Measurements from ENCODE around the gene UAP1L1. TPM values are rescaled to one million over a fixed set of nuclear protein-coding genes. Genes with fewer than 3 reads are reported as not detected.

The UAP1L1 gene
- total and polyA plus RNA-seq, 9 of the 15 experiments (the other 6 are each of a cell fraction or from before 2014, with no cell fraction given): 0.20 to 8.6 (median 3.7) TPM

DNA sequence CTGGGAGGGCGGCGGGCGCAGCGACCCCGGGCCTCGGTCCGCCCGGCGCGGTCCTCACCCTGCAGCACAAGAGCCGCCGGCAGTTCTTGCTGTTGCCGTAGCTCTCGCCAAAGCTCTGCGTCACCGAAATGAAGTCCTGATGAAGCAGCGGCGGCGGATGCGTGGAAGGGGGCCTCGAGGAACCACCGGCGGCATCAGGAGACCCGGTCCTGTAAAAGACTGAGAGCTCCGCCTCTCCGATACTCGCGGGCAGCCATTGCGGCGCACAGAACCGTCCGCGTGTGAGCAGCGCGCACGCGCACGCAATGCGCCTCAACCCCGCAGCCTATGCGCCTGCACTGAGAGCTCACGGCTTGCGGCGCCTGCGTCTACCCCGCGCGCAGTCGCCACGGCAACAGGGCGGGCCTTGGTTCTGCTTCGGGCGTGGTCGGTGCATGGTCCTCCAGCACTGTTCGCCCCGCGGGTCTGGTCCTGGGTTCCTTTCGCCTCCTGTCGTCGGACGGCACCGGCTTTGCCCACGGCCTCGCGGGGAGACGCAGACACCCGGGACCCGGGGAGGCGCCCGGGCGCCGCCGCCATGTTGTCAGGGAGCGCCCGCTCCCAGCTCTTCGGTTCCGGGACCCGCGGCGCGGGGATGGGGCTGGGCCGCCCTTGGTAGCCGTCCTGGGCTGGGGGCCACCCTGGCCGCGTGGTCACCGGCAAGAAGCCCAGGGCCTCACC is 52.3 kb downstream of the UAP1L1 start (continued):
- no peak for TF ChIP-seq ZNF75A (CRISPR knock-in tag; IDR thresholded peaks at IDR 0.05)
- peak in 1 of 3 experiments; percentile 20; a peak in 2 of 6 replicates for TF ChIP-seq CTCF (IDR thresholded peaks at IDR 0.05 in 2 of 3, conservative IDR thresholded peaks at IDR 0.05 in 1 of 3; ENCODE audit: insufficient read depth in 2 of 3, low read depth in 1 of 3, low read length in 3 of 3)
- peak; percentile 79 for TF ChIP-seq SP1 (CRISPR knock-in tag; IDR thresholded peaks at IDR 0.05)
- peak in 1 of 2 experiments; percentile 91; a peak in 1 of 4 replicates for TF ChIP-seq CSDE1 (IDR thresholded peaks at IDR 0.05)
- no peak for TF ChIP-seq TFAM (CRISPR knock-in tag; conservative IDR thresholded peaks at IDR 0.05)
- TF ChIP-seq POLR3G (IDR thresholded peaks at IDR 0.05; ENCODE audit: extremely low read depth, insufficient read length, insufficient replicate concordance): no peak
- TF ChIP-seq L3MBTL2 (IDR thresholded peaks at IDR 0.05): peak; percentile 67; the same call in 1 of the 2 replicates
- TF ChIP-seq, protein P1, sequence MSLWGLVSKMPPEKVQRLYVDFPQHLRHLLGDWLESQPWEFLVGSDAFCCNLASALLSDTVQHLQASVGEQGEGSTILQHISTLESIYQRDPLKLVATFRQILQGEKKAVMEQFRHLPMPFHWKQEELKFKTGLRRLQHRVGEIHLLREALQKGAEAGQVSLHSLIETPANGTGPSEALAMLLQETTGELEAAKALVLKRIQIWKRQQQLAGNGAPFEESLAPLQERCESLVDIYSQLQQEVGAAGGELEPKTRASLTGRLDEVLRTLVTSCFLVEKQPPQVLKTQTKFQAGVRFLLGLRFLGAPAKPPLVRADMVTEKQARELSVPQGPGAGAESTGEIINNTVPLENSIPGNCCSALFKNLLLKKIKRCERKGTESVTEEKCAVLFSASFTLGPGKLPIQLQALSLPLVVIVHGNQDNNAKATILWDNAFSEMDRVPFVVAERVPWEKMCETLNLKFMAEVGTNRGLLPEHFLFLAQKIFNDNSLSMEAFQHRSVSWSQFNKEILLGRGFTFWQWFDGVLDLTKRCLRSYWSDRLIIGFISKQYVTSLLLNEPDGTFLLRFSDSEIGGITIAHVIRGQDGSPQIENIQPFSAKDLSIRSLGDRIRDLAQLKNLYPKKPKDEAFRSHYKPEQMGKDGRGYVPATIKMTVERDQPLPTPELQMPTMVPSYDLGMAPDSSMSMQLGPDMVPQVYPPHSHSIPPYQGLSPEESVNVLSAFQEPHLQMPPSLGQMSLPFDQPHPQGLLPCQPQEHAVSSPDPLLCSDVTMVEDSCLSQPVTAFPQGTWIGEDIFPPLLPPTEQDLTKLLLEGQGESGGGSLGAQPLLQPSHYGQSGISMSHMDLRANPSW (CRISPR knock-in tag; IDR thresholded peaks at IDR 0.05): no peak
- no peak for TF ChIP-seq SMAD2 (IDR thresholded peaks at IDR 0.05; ENCODE audit: low read depth, low read length)
- peak; percentile 53; the same call in 1 of the 2 replicates for TF ChIP-seq ATF7 (IDR thresholded peaks at IDR 0.05)
- TF ChIP-seq KLF1 (tag; IDR thresholded peaks at IDR 0.05): peak; percentile 95
- no peak for TF ChIP-seq THRAP3 (IDR thresholded peaks at IDR 0.05; ENCODE audit: borderline replicate concordance)
- no peak for TF ChIP-seq CUX1 (CRISPR knock-in tag; IDR thresholded peaks at IDR 0.05)
- TF ChIP-seq ZNF449 (CRISPR knock-in tag; IDR thresholded peaks at IDR 0.05): no peak
- peak; percentile 49; the same call in 1 of the 2 replicates for TF ChIP-seq TRIM28 (IDR thresholded peaks at IDR 0.05)
- peak; percentile 22; the same call in 1 of the 2 replicates for TF ChIP-seq ATF1 (CRISPR knock-in tag; IDR thresholded peaks at IDR 0.05)
- TF ChIP-seq ATF1 (tag; IDR thresholded peaks at IDR 0.05): peak; percentile 70
- TF ChIP-seq NFIC (IDR thresholded peaks at IDR 0.05): no peak

All from K562 (cell line).